GM21825 (cell line): ENCODE data around the gene NBAS.
"Not testable (repeated sequence)": the region's sequence is repeated elsewhere in the genome, so short reads cannot be mapped to it uniquely, and the experiment has no call there.

Source experiments
- ATAC-seq: cut with Tn5 transposase; IDR thresholded peaks from one replicate; pipeline ENCODE4 v1.9.1; 2021; ENCODE audit warnings: mild to moderate bottlenecking, moderate library complexity; ENCODE audit not compliant: unreplicated experiment

The NBAS gene

DNA sequence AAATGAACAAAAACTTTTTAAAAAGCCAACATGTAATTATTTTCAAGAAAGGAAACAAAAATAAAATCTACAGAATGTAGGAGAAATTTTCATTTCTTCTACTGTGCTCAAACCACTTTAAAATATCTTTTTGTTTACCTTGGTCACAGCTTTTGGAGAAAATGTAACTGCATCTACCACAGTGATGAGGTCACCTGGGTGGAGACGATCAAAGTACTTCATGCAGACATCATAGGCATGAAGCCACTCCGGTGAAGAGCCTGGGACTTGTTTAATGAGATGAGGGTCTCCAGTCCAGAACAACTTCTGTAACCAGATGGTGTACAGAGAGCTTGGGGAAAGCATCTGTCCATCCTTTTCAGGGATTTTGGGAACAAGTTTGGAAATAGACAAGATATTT, 285.8 kb downstream of the NBAS start:
- ATAC-seq = no peak

DNA sequence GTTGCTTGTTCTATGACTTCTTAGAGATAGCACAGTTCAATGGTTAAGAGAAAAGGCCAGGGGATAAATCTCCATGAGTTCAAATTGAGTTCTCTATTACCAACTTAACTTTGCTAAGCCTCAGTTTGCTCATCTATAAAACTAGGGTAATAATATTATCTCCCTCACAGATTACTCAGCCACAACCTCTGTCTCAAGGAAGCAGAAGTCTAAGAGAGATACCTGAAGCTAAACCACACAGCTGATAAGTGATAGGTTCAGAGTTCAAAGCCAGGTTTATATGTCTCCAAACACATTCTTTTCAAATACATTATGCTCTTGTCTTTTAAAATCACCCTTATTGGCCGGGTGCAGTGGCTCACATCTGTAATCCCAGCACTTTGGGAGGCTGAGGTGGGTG, 287.7 kb downstream of the NBAS start:
- ATAC-seq = no peak

DNA sequence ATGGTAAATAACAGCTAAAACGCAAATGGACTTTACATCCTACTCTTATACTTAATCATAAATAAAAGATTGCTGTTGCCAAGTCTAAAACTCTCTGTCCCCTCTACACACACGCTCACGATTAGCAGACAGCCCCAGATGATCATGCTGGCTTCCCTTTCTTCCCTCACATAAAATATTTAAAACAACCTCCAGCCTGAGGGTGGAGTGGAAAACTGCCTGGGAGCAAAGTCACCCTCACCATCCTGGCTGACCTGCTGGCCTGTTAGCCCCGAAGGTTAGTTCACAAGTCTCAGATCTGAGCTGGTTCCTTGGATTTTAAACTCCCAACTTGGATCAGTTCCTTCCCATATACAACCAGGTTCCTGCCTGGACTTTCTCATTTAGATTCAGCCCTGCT, 288.2 kb downstream of the NBAS start:
- no peak for ATAC-seq

DNA sequence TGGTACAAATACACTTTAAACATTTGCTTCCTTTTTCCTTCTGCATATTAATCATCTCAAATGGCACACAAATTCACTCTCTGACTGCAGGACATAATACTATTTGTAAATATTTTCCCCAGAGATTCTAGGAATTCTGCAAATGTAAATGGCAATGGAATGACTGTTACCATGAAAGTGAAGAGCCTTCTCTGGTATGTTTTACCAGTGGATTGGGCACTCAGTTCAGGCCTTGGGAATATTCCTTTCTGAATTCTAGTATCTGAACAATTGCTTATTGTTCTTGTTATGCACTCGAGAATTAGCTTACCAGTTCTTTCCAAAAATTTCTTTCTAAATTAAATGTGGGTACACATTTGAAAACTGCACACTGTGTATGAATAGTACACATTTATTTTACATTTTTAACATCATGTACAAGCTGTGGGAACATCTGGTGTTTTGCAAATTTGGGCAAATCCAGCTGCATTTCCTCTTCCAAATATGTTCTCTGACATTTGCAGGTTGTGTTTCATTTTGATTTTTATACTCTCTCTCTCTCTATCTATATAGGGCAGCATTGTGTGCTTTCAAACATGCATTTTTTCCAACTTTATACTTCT, 289.1 kb downstream of the NBAS start:
- ATAC-seq = no peak

DNA sequence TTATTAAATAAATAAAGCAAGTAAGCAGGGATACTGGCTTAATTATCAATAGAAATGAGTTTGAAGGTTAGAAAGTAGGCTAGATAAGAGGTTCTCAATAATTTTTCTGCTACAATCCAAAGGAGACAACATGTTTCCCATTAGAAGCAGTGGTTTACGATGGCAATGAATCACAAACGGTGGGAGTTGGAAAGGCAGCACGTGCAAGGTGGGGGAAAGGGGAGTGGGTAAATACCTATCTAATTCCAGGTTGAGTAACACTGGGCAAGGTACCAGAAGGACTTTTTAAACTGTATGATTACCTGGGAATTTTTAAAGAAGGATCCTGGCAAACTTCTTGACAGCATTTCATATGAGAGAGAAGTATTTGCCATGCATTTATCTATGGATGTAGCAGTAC, 289.9 kb downstream of the NBAS start:
- ATAC-seq = no peak

DNA sequence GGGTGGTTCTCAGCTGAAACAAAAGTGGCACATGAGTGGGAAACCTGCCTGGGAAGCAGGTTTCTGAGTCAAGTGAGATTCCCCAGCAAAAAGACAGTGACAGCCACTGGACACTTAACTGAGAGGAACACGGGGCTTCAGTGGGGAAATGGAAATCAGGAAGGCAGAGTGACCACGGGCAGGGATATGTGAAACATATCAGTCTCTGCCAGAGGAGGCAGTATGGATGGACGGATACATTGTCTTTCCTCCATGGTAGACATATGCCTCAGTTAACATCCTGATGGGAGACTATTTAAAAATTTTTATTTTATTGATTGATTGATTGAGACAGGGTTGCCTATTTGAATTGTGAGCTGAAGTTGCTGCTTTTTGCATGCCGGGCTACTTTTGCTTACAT, 292.1 kb downstream of the NBAS start:
- ATAC-seq = no peak

DNA sequence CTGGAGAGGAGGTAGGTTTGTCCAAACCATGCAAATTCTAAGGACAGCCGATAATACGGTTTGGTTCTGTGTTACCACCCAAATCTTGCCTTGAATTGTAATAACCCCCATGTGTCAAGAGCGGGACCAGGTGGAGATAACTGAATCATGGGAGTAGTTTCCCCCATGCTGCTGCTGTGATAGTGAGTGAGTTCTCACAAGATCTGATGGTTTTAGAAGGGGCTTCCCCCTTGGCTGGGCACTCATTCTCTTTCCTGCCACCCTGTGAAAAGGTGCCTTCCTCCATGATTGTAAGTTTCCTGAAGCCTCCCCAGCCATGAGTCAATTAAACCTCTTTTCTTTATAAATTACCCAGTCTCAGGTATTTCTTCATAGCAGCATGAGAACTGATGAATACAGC, 295.2 kb downstream of the NBAS start:
- no peak for ATAC-seq

DNA sequence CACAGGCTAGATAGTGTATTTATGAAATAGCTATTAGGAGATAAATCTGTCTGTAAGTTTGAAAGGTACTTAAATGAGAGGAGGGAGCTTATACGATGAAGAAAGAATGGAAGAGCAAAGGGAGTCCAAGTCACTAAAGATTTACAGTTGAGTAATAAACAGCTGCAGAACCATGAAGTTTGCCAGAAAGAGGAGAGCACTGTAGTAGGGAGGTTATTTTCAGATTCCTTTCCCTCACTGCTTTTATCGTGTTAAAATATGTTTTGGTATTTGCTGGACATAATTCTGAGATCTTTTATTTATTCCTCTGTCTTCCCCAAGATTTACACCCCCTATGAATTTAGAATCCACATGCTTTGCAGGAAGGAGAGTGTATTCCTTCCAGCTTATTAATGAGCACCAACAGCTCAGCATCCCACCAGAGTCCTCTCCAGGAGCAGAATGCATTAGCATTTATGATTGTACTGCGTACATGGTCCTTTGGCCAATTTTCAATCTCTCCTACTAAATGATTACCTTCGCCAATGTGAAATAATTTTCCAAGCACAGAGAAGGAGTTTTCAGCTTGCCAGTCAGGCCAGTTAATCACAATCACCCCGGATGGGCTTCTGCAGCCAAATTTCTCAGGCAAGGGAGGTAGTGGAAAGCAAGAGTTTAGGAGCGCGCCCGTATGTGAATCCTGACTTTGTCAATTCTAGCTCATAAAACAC, 297.0 kb downstream of the NBAS start:
- ATAC-seq = no peak

DNA sequence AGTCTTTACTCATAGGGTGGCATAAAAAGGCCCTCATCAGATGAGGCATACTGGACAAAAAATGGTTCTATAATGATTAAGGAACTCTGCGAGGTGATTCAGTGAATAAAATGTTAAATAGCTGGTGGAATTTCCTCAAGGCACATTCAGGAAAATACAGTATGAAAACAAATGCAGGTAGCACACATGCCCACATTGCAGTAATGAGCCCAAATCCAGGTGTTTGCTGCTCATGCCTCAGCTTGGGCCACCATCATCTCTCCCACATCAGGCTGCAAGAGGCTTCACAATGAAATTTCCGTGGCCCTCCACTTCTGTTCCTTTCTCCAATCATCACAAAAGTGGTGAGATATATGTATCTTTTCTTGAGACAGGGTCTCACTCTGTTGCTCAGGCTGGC, 298.3 kb downstream of the NBAS start:
- no peak for ATAC-seq

DNA sequence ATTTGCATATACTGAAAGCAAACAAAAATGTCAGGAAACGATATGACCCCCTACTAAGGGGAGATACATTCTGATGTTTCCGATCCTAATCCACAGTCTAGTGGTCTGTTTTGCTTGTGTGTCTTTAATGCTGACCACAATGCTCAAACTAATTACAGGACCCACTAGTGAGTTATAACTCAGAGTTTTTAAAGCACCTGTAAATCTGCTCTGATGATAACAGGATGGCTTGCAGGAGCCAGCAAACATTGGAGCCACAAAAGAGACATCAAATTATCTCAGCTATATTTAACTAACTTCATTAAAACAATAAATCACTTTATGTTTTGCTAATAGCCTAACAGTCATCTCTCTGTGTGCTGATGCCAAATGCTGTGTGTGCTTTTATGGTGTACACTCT, 300.3 kb downstream of the NBAS start:
- ATAC-seq = no peak

DNA sequence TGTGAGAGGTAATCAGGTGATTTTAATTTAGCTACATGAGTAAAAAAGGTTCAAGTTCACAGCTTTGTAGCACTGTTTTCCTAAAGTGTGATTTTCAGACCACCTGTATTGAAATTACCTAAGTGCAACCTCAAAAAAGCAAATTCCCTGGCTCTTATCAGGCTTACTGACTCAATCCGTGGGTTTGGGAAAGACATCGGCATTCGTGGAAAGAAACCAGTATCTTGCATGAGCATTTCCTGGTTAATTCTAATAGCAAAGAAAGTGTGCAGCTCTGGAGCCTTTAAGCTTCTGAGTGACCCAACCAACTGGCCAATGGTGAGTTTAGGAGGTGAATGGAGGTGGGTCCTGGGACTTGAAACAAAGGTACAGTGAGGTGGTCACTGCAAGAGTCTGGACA, 300.9 kb downstream of the NBAS start:
- ATAC-seq = no peak

DNA sequence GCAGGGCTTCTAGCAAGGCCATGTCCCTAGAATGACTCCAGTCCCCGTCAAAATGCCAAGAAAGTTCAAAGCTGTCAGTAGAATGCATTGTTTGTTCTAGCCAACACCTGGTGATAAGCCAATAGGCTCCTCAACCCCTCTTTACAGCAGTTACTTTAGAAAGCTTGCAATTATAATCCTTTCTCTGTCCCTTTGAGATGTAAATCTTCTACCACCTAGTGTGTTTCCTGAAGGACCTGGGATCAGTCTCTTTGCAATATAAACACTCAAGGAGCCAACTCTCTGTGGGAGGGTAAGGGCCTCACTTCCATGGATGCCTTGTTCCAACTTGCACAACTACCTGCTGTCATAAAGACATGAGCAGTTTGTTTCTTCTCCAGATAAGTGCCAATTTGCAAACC, 301.8 kb downstream of the NBAS start:
- no peak for ATAC-seq

DNA sequence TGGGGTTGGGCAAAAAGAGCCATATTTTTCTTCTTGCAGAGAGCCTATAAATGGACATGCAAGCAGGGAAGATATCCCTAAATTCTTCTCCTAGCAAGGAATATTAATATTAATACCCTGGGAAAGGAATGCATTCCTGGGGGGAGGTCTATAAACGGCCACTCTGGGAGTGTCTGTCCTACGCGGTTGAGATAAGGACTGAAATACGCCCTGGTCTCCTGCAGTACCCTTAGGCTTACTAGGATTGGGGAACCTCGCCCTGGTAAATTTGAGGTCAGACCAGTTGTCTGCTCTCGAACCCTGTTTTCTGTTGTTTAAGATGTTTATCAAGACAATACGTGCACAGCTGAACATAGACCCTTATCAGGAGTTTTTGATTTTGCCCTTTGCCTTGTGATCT, 302.7 kb downstream of the NBAS start:
- ATAC-seq = not testable (repeated sequence)

DNA sequence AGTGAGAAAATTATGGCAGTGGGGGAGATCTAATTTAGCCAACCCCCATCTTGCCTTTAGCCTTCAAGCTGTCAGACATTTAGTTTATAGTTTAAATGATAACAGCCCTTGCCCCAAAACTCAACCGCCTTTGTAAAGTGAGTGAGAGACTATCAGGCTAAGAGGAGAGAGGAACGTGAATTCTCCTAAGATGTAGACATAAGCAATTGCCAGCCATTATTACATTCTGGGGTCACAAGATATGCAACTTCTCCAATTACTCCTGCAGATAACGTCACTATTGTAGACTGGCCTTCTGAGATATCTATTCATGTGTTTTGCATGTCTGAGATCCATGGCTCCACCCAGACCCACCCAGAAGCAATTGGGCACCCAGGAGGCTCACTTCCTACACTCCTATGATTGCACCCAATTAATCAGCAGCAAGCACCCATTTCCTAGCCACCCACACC, 307.3 kb downstream of the NBAS start:
- no peak for ATAC-seq

DNA sequence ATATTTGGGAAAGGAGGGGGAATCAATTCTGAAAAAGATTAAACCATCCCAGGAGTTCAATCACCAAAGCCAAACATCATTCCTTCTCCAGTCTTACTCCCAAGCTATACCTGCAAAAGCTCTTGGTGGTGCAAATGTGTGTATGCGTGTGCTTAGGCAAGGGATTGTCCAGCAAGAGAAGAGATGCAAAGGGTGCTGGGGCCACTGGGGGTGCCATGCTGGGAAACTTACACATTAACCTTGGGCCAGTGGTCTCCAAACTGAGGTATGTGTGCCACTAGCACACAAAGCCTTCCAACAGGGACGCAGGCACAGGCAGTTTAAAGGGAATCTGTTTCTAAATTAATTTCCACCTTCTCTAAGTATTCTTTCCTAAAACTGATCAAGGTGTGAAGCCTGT, 307.9 kb downstream of the NBAS start:
- no peak for ATAC-seq

DNA sequence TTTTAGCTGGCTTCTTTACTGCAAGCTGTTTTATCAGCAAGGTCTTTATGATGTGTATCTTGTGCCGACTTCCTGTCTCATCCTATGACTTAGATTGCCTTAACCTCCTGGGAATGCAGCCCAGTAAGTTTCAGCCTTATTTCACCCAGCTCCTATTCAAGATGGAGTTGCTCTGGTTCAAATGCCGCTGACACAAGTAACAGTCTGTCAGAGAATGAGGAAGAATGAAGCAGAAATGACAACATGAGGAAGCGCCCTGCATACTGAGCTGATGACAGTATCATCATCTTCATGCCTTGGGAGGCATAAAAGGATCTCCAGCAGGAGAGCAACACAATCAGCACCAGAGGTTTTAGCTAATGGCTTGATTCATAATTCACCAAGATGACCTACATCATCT, 309.4 kb downstream of the NBAS start:
- ATAC-seq = no peak

DNA sequence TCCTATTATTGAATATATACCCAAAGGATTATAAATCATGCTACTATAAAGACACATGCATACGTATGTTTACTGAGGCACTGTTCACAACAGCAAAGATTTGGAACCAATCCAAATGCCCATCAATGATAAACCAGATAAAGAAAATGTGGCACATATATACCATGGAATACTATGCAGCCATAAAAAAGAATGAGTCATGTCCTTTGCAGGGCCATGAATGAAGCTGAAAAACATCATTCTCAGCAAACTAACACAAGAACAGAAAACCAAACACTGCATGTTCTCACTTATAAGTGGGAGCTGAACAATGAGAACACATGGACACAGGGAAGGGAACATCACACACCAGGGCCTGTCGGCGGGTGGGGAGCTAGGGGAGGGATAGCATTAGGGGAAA, 310.2 kb downstream of the NBAS start:
- ATAC-seq = not testable (repeated sequence)

DNA sequence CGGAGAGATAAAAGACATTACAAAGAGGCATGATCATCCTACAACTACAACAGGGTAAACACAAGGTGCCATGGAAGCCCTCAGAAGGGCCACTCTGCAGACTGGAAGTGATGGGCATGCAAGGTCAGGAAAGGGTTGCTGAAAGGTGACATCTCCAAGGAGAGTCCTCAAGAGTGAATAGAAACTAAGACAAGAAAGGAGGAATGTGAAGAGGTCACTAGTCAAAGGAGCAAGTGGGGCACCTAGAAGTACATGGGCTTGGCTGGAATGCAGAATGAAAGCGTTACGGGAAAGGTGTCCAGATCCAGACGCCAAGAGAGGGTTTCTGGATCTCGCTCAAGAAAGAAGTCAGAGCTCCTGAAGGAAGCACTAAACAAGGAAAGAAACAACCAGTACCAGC, 314.3 kb downstream of the NBAS start:
- ATAC-seq = no peak

DNA sequence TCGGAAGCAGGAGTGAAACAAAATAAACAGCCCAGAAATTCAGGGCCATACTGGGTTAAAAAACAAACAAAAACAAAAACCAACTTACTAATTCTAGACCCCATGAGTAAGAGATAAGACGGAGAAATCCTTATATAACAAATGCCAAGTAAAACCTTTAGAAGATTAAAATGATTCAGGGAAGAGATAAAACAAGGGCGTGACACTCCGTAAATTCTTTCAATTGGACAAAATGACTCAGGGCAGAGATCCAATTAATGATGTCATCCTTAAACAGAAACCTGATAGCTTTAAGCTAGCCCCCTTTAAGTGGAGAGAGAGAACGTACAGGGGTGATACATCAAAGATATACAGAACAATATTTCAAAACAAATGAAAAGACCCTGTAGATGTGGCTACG, 317.4 kb downstream of the NBAS start:
- no peak for ATAC-seq

DNA sequence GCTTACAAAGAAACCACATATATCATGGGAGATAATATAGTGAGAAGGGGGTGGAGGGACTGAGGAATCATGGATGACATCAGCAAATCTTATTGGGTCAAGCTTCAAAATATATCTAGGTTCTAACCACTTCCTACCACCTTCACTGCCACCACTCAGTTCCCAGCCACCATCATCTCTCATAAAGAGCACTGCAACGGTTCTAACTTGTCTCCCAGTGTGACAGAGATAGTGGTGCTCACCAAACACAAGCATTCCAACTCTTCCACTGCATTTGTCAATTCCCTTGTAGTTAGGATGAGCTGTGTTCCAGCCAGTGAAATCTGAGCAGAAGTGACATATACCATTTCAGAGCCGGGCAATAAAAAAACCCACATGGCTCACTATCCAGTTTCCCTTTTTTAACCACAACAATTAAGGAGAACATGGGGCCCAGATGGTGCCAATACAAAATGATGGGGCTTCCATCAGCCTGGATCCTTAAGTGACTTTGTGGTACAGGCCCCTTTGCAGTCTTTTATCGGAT, 318.1 kb downstream of the NBAS start:
- no peak for ATAC-seq

DNA sequence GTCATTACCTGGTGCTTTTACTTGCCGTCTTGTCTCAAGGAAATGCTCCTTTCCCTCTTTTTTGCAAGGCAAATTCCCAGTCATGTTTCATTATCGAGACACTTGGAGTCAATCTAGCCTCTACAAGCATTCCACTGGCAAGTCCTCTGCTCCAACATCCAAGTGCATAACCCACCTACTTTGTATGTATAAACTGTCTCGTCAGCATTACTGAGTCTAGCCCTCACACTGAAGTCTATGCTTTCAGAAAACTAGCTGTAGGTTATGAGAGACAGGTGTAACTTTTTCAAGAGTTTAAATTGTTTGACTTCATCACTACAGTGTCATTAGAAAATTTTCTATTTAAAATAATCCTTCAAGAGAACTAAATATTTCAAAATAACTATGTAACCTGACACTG, 319.2 kb downstream of the NBAS start:
- ATAC-seq = no peak

DNA sequence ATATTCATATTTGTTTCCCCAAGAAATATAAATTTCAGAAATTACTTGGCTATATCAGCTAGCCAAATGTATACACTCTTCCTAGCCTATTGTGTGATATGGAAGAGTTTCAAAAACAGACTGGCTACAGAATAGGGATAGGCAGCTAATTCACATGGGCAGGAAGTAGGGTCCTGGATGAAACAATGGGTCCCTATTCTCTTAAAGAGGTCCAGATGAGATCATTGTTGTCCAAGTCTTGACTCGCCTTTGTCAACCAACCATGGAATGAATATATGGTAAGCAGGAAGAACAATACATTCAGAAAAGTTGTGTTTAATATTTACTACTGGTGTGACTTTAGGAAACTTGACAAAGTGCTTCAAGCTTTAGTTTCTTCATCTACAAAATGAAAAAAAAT, 319.9 kb downstream of the NBAS start:
- ATAC-seq = no peak

DNA sequence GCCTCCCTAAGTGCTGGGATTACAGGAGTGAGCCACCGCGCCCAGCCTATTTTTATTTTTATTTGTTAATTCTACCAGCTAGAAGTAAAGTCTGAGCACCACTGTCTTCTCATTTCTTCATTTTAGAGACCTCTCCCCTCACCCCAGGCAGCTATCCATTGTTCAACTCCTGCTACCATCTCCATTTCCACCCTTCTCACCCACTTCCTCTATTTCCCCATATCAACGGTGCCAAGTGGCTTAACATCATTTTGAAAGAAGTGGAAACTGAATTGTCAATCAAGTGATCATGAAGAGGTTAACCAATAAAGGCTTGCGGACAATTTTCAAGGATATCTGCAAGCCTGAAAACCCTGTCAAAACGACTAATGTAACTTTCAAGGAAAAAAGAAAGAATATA, 323.1 kb downstream of the NBAS start:
- no peak for ATAC-seq
